Fibroblast of lung (primary cell): Measurements from ENCODE around the gene PLSCR1. TPM values are rescaled to one million over a fixed set of nuclear protein-coding genes. Genes with fewer than 3 reads are reported as not detected.
A peak's percentile ranks its signal among the peaks of the same experiment; 100 is the strongest.

ENCODE experiments used
- DNase-seq, 2 donors: peaks; one replicate each; pipeline versions ENCODE4 v3.0.0 to v3.0.0-alpha.2; 2010; ENCODE audit warnings: low read depth in 2 of 2
- H2AFZ ChIP-seq: 2 replicates; pipeline ENCODE4 v1.5.1; 2012; ENCODE audit warnings: low read length, control low read depth, inconsistent platforms
- H3K27ac ChIP-seq: 2 replicates; pipeline ENCODE4 v1.5.1; 2011; ENCODE audit warnings: low read length, control low read depth; ENCODE audit not compliant: insufficient read depth
- H3K27me3 ChIP-seq: 2 replicates; pipeline ENCODE4 v1.5.1; 2011; ENCODE audit warnings: mild to moderate bottlenecking, low read length; ENCODE audit not compliant: control insufficient read depth, insufficient read depth
- H3K36me3 ChIP-seq: 2 replicates; pipeline ENCODE4 v1.5.1; 2011; ENCODE audit warnings: low read length; ENCODE audit not compliant: control insufficient read depth, insufficient read depth
- H3K4me1 ChIP-seq: 2 replicates; pipeline ENCODE4 v1.5.1; 2011; ENCODE audit warnings: low read length; ENCODE audit not compliant: control insufficient read depth, insufficient read depth; ENCODE audit errors: extremely low read depth
- H3K4me2 ChIP-seq: 2 replicates; pipeline ENCODE4 v1.5.1; 2011; ENCODE audit warnings: low read length, control low read depth; ENCODE audit not compliant: insufficient read depth; ENCODE audit errors: extremely low read depth
- H3K4me3 ChIP-seq, 4 experiments: fragments of 200-600 bp in 1 of 4; sonication (generic) in 1 of 4; replicated peaks in 1 of 4; 2 replicates each; pipeline ENCODE4 v1.5.1; 2011 to 2016; ENCODE audit warnings: low read length in 4 of 4, low read depth in 3 of 4, mild to moderate bottlenecking in 3 of 4, control low read depth in 2 of 4, inconsistent platforms in 1 of 4, mixed read lengths in 1 of 4; ENCODE audit not compliant: insufficient read depth in 1 of 4; ENCODE audit errors: control extremely low read depth in 1 of 4
- H3K79me2 ChIP-seq: 2 replicates; pipeline ENCODE4 v1.5.1; 2012; ENCODE audit warnings: mild to moderate bottlenecking, low read length, inconsistent platforms; ENCODE audit not compliant: control insufficient read depth, insufficient read depth
- H3K9ac ChIP-seq: 2 replicates; pipeline ENCODE4 v1.5.1; 2011; ENCODE audit warnings: mild to moderate bottlenecking, low read length, control low read depth; ENCODE audit not compliant: insufficient read depth
- H3K9me3 ChIP-seq: 2 replicates; pipeline ENCODE4 v1.5.1; 2012; ENCODE audit warnings: low read depth, low read length; ENCODE audit not compliant: control insufficient read depth, insufficient read depth
- H4K20me1 ChIP-seq: 2 replicates; pipeline ENCODE4 v1.5.1; 2011; ENCODE audit warnings: low read length; ENCODE audit not compliant: control insufficient read depth, insufficient read depth; ENCODE audit errors: extremely low read depth
- EZH2 ChIP-seq: IDR thresholded peaks from 2 replicates; pipeline ENCODE4 v1.5.1; 2012; ENCODE audit warnings: low read length, control low read depth, mild to moderate bottlenecking; ENCODE audit errors: missing control alignments
- polyA plus RNA-seq, 2 donors: library from polyadenylated mRNA; depleted of rRNA in 1 of 2; stranded (reverse) in 1 of 2; unstranded in 1 of 2; fragments of >200 nt; gene quantifications; 2 replicates each; pipeline ENCODE4 v1.2.1, GENCODE V29; 2011 to 2012; ENCODE audit warnings: missing spikeins in 1 of 2
- total RNA-seq: library from RNA; depleted of rRNA; stranded (reverse); fragments of >200 nt; gene quantifications from 2 replicates; pipeline ENCODE4 v1.2.1, GENCODE V29; 2014
- TF ChIP-seq, protein P1 (sequence below), 2 donors: IDR thresholded peaks in 1 of 2; conservative IDR thresholded peaks in 1 of 2; 1 replicate in 1 of 2; 2 replicates in 1 of 2; pipeline ENCODE4 v1.5.1; 2011 to 2012; ENCODE audit warnings: low read length in 2 of 2, control low read depth in 1 of 2, inconsistent platforms in 1 of 2, low read depth in 1 of 2, mild to moderate bottlenecking in 1 of 2

The PLSCR1 gene
- total and polyA plus RNA-seq, 2 donors (not counting 1 experiment from before 2014, with no cell fraction given), result 36.8 to 73.3 TPM

- H3K4me2 ChIP-seq, result peak overlapping the region; percentile 54
Observed at GRCh38 chr3:146468234-146468633, 76.2 kb downstream of the PLSCR1 start.

DNA sequence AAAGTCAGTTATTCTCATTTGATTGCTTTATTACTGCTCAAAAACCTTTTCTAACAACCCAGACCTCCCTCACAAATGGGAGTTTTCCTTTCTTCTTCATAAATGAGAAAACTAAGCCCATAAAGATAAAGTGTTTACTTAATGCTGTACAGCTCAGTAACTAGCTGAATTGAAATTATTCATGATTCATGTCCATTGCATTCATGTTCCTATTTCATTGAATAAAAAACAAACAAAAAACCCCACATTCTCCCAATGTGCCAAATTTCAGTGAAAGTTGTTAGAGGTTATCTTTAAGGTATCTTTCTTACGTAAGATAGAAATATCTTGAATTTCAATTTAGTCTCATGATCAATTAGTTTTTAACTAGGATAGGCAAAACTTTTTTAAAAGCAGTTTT, 77.8 kb downstream of the PLSCR1 start:
- TF ChIP-seq, protein P1, sequence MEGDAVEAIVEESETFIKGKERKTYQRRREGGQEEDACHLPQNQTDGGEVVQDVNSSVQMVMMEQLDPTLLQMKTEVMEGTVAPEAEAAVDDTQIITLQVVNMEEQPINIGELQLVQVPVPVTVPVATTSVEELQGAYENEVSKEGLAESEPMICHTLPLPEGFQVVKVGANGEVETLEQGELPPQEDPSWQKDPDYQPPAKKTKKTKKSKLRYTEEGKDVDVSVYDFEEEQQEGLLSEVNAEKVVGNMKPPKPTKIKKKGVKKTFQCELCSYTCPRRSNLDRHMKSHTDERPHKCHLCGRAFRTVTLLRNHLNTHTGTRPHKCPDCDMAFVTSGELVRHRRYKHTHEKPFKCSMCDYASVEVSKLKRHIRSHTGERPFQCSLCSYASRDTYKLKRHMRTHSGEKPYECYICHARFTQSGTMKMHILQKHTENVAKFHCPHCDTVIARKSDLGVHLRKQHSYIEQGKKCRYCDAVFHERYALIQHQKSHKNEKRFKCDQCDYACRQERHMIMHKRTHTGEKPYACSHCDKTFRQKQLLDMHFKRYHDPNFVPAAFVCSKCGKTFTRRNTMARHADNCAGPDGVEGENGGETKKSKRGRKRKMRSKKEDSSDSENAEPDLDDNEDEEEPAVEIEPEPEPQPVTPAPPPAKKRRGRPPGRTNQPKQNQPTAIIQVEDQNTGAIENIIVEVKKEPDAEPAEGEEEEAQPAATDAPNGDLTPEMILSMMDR (conservative IDR thresholded peaks at IDR 0.05 in 1 of 2, IDR thresholded peaks at IDR 0.05 in 1 of 2; ENCODE audit: low read depth in 1 of 2, low read length in 2 of 2), result no peak
- no peak for TF ChIP-seq EZH2
- DNase-seq, result peak; percentile 40 to 63
- no peaks in the 10 kb centered on the region for H3K79me2 ChIP-seq
- no peaks in the 10 kb centered on the region for H3K9me3 ChIP-seq
- H3K4me1 ChIP-seq, result peaks cover 12% of the 10 kb centered on the region
- peak overlapping the region; percentile 16 for H3K4me2 ChIP-seq
- H3K27me3 ChIP-seq, result no peaks in the 10 kb centered on the region
- H2AFZ ChIP-seq, result no peak overlapping the region
- no peak overlapping the region for H3K9ac ChIP-seq
- H3K36me3 ChIP-seq, result no peaks in the 10 kb centered on the region
- H3K27ac ChIP-seq, result no peak overlapping the region
- H3K4me3 ChIP-seq, result no peak overlapping the region
- H4K20me1 ChIP-seq, result no peaks in the 10 kb centered on the region

More at GRCh38 chr3:146468234-146468633, 76.2 kb downstream of the PLSCR1 start:
- H2AFZ ChIP-seq, result no peak overlapping the region
- TF ChIP-seq, protein P1 (conservative IDR thresholded peaks at IDR 0.05 in 1 of 2, IDR thresholded peaks at IDR 0.05 in 1 of 2; ENCODE audit: low read depth in 1 of 2, low read length in 2 of 2), result no peak
- no peak for TF ChIP-seq EZH2
- peaks cover 12% of the 10 kb centered on the region for H3K4me1 ChIP-seq
- H3K27me3 ChIP-seq, result no peaks in the 10 kb centered on the region
- H3K4me3 ChIP-seq, result no peak overlapping the region
- no peaks in the 10 kb centered on the region for H3K9me3 ChIP-seq
- no peak overlapping the region for H3K9ac ChIP-seq
- no peaks in the 10 kb centered on the region for H3K79me2 ChIP-seq
- no peaks in the 10 kb centered on the region for H4K20me1 ChIP-seq
- H3K36me3 ChIP-seq, result no peaks in the 10 kb centered on the region
- H3K27ac ChIP-seq, result no peak overlapping the region
- DNase-seq, result peak; percentile 8 to 68

DNA sequence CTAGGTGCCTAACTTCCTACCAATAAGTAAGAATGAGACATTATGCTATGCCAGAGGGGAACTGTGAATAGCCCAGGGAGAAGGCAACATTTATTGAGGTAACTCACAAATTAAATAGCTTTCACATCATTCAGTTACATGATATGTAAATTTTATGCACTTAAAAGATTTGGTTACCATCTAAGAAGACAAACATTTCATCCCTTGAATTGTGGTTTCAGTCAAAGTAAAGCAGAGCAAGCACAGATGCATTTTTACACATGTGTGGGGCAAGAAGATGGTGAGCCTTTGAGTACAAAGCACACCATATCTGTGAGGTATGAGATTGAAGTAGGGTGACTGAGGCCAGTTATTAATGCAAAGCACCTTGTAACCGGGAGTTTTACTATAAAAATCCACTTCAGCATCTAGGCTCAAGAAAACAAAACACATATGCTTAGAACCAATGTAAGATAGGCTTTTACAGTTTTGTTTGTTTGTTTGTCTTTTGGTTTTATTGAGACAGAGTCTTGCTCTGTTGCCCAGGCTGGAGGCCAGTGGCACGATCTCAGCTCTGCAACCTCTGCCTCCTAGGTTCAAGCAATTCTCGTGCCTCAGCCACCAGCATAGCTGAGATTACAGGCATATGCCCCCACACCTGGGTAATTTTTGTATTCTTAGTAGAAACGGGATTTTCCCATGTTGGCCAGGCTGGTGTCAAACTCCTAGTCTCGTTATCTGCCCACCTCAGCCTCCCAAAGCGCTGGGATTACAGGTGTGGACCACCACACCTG, 78.5 kb downstream of the PLSCR1 start:
- H4K20me1 ChIP-seq, result no peaks in the 10 kb centered on the region
- no peak overlapping the region for H3K27ac ChIP-seq
- no peaks in the 10 kb centered on the region for H3K36me3 ChIP-seq
- H3K27me3 ChIP-seq, result no peaks in the 10 kb centered on the region
- no peak for TF ChIP-seq EZH2
- TF ChIP-seq, protein P1 (conservative IDR thresholded peaks at IDR 0.05 in 1 of 2, IDR thresholded peaks at IDR 0.05 in 1 of 2; ENCODE audit: low read depth in 1 of 2, low read length in 2 of 2), result no peak
- peaks cover 12% of the 10 kb centered on the region for H3K4me1 ChIP-seq
- H3K4me2 ChIP-seq, result no peak overlapping the region
- DNase-seq, result no peak
- no peaks in the 10 kb centered on the region for H3K79me2 ChIP-seq
- no peak overlapping the region for H2AFZ ChIP-seq
- H3K4me3 ChIP-seq, result no peak overlapping the region
- H3K9ac ChIP-seq, result no peak overlapping the region
- H3K9me3 ChIP-seq, result no peaks in the 10 kb centered on the region

Other genes starting within 250 kb of the PLSCR1 start
- gene PLSCR2, start 75.0 kb downstream of the PLSCR1 start, total RNA-seq, result 0.17 TPM in 1 of 2 replicates, not detected in the other
- gene PLSCR2, start 75.0 kb downstream of the PLSCR1 start, polyA plus RNA-seq, result not detected in 2 replicates
- gene PLSCR5, start 60.7 kb upstream of the PLSCR1 start, total RNA-seq, result not detected in 2 replicates
- gene PLSCR5, start 60.7 kb upstream of the PLSCR1 start, polyA plus RNA-seq, result not detected in 2 replicates